Testis (tissue), 2 donors: ENCODE results near the gene GRK3.

Experiments used
- CTCF ChIP-seq, 3 experiments: fragments of 450-650 bp in 2 of 3; fragments of 200-600 bp in 1 of 3; sonication (generic) in 1 of 3; IDR thresholded peaks; one replicate each; pipeline ENCODE4 v1.5.1; 2016 to 2019; ENCODE audit warnings: antibody characterized with exemption in 3 of 3, mild to moderate bottlenecking in 2 of 3, moderate library complexity in 1 of 3
- POLR2A ChIP-seq: fragments of 450-650 bp; IDR thresholded peaks from one replicate; pipeline ENCODE4 v1.6.1; 2017; ENCODE audit warnings: antibody characterized with exemption, mild to moderate bottlenecking, moderate library complexity

GRCh38 chr22:25694196-25694907 is 129.9 kb downstream of the GRK3 start:
- no peak for TF ChIP-seq POLR2A
- TF ChIP-seq CTCF (IDR thresholded peaks at IDR 0.05) = no peak
